HCT116 (cell line): ENCODE results near the gene INPP5E. TPM values are rescaled to one million over a fixed set of nuclear protein-coding genes. Genes with fewer than 3 reads are reported as not detected.

Source experiments
- ATAC-seq: fragments of 200-7000 bp; cut with Tn5 transposase; 2 replicates; pipeline ENCODE4 v1.9.1; 2020; ENCODE audit warnings: mild to moderate bottlenecking, moderate library complexity
- BruUV-seq: library from RNA; stranded (reverse); fragments of 400-500 nt; replicated peaks from 2 replicates; lab custom pipeline; 2021; lab: Mats Ljungman, UMichigan
- CTCF ChIA-PET: fragments of 300-600 bp; sonication (Branson Sonifier 250); formaldehyde crosslinking; loops from one replicate; lab custom pipeline; 2021; ENCODE audit warnings: antibody characterized with exemption; lab: Charles Lee
- POLR2A ChIA-PET: fragments of 300-600, 350-600 bp; sonication (Branson Sonifier 250); formaldehyde crosslinking; loops from one replicate; lab custom pipeline; 2021; ENCODE audit warnings: antibody characterized with exemption; lab: Charles Lee
- RAD21 ChIA-PET, 2 experiments: fragments of 300-600 bp; sonication (Branson Sonifier 250); formaldehyde crosslinking; loops; one replicate each; lab custom pipeline; 2023; ENCODE audit warnings: low total read pairs in 2 of 2; ENCODE audit not compliant: uncharacterized antibody in 2 of 2, unreplicated experiment in 2 of 2, low non-redundant PET in 1 of 2; lab: Charles Lee
- DNase-seq: peaks from one replicate; pipeline ENCODE4 v3.0.0-alpha.2; 2010; ENCODE audit warnings: low read depth, low spot score
- H2AFZ ChIP-seq: fragments of 200-600 bp; shearing (Covaris generic), sonication (generic); 2 replicates; pipeline ENCODE4 v1.6.1; 2017; ENCODE audit warnings: low read depth, mixed run types, mixed read lengths, antibody characterized with exemption, low read length; ENCODE audit not compliant: poor library complexity, severe bottlenecking
- H3K27ac ChIP-seq: 2 replicates; pipeline ENCODE4 v1.5.1; 2012; ENCODE audit warnings: low read depth, low read length
- H3K27me3 ChIP-seq: fragments of 200-600 bp; sonication (generic); 2 replicates; pipeline ENCODE4 v1.6.1; 2016; ENCODE audit warnings: mixed run types, low read length, mixed read lengths; ENCODE audit not compliant: insufficient read depth
- H3K36me3 ChIP-seq, 2 experiments: fragments of 200-500 bp in 1 of 2; fragments of 200-600 bp in 1 of 2; sonication (Bioruptor generic) in 1 of 2; sonication (generic) in 1 of 2; 2 replicates each; pipeline versions ENCODE4 v1.5.1 to v1.6.1; 2014 to 2016; ENCODE audit warnings: low read length in 2 of 2, inconsistent platforms in 1 of 2, mixed read lengths in 1 of 2, mixed run types in 1 of 2; ENCODE audit not compliant: insufficient read depth in 2 of 2, control insufficient read depth in 1 of 2
- H3K4me1 ChIP-seq, 2 experiments: fragments of 200-600 bp in 1 of 2; sonication (generic) in 1 of 2; 2 replicates each; pipeline versions ENCODE4 v1.5.1 to v1.6.1; 2012 to 2017; ENCODE audit warnings: low read length in 2 of 2, inconsistent platforms in 1 of 2, mild to moderate bottlenecking in 1 of 2, mixed read lengths in 1 of 2, mixed run types in 1 of 2, moderate library complexity in 1 of 2; ENCODE audit not compliant: insufficient read depth in 2 of 2, control insufficient read depth in 1 of 2
- H3K4me2 ChIP-seq: fragments of 200-600 bp; sonication (generic); 2 replicates; pipeline ENCODE4 v1.6.1; 2017; ENCODE audit warnings: mixed run types, low read length, mixed read lengths
- H3K4me3 ChIP-seq, 2 experiments: fragments of 200-600 bp in 1 of 2; sonication (generic) in 1 of 2; replicated peaks in 1 of 2; 2 replicates each; pipeline ENCODE4 v1.5.1; 2011 to 2016; ENCODE audit warnings: low read length in 2 of 2, control low read depth in 1 of 2, low read depth in 1 of 2, mild to moderate bottlenecking in 1 of 2, mixed read lengths in 1 of 2, mixed run types in 1 of 2
- H3K79me2 ChIP-seq: fragments of 200-600 bp; sonication (generic); 2 replicates; pipeline ENCODE4 v1.6.1; 2017; ENCODE audit warnings: mild to moderate bottlenecking, mixed run types, low read length, moderate library complexity, mixed read lengths; ENCODE audit not compliant: insufficient read depth
- H3K9ac ChIP-seq: fragments of 200-600 bp; sonication (generic); 2 replicates; pipeline ENCODE4 v1.6.1; 2016; ENCODE audit warnings: low read length, mixed read lengths
- H3K9me2 ChIP-seq: fragments of 200-600 bp; sonication (generic), shearing (Covaris generic); 2 replicates; pipeline ENCODE4 v1.6.1; 2017; ENCODE audit warnings: mixed run types, mild to moderate bottlenecking, moderate library complexity; ENCODE audit not compliant: insufficient read depth
- H3K9me3 ChIP-seq, 2 experiments: fragments of 200-500 bp in 1 of 2; fragments of 200-600 bp in 1 of 2; sonication (Bioruptor generic) in 1 of 2; sonication (generic) in 1 of 2; 2 replicates each; pipeline ENCODE4 v1.6.1; 2014 to 2017; ENCODE audit warnings: low read length in 2 of 2, mixed read lengths in 2 of 2, inconsistent platforms in 1 of 2, low read depth in 1 of 2, mild to moderate bottlenecking in 1 of 2, mixed run types in 1 of 2, moderate library complexity in 1 of 2; ENCODE audit not compliant: control insufficient read depth in 1 of 2, insufficient read depth in 1 of 2
- H4K20me1 ChIP-seq: fragments of 200-600 bp; sonication (generic), shearing (Covaris generic); 2 replicates; pipeline ENCODE4 v1.6.1; 2017; ENCODE audit warnings: mixed run types, mild to moderate bottlenecking, moderate library complexity; ENCODE audit not compliant: insufficient read depth
- ATF3 ChIP-seq: IDR thresholded peaks from 2 replicates; pipeline ENCODE4 v1.6.1; 2012
- CBX3 ChIP-seq: IDR thresholded peaks from 2 replicates; pipeline ENCODE4 v1.6.1; 2012; ENCODE audit warnings: low read depth
- CEBPB ChIP-seq: IDR thresholded peaks from 2 replicates; pipeline ENCODE4 v1.6.1; 2012; ENCODE audit warnings: low read depth
- CTCF ChIP-seq, 3 experiments: fragments of 200-600 bp in 1 of 3; sonication (generic) in 1 of 3; IDR thresholded peaks in 2 of 3; conservative IDR thresholded peaks in 1 of 3; 2 replicates each; pipeline ENCODE4 v1.5.1; 2012 to 2017; ENCODE audit warnings: low read depth in 2 of 3, low read length in 2 of 3, antibody characterized with exemption in 1 of 3, borderline replicate concordance in 1 of 3, control low read depth in 1 of 3, mild to moderate bottlenecking in 1 of 3, mixed read lengths in 1 of 3, mixed run types in 1 of 3, moderate library complexity in 1 of 3; ENCODE audit not compliant: insufficient read depth in 1 of 3
- EGR1 ChIP-seq: IDR thresholded peaks from 2 replicates; pipeline ENCODE4 v1.6.1; 2012; ENCODE audit warnings: low read depth
- ELF1 ChIP-seq: IDR thresholded peaks from 2 replicates; pipeline ENCODE4 v1.6.1; 2012; ENCODE audit warnings: low read depth, borderline replicate concordance
- EZH2 ChIP-seq: fragments of 200-600 bp; sonication (generic); IDR thresholded peaks from 2 replicates; pipeline ENCODE4 v1.6.1; 2017; ENCODE audit warnings: antibody characterized with exemption, mixed run types
- EZH2phosphoT487 ChIP-seq: fragments of 200-600 bp; IDR thresholded peaks from 2 replicates; pipeline ENCODE4 v1.6.1; 2018; ENCODE audit warnings: antibody characterized with exemption, borderline replicate concordance
- FOSL1 ChIP-seq: IDR thresholded peaks from 2 replicates; pipeline ENCODE4 v1.6.1; 2012; ENCODE audit warnings: low read depth
- JUND ChIP-seq: IDR thresholded peaks from 2 replicates; pipeline ENCODE4 v1.6.1; 2012
- POLR2A ChIP-seq: IDR thresholded peaks from 2 replicates; pipeline ENCODE4 v1.7.0; 2011; ENCODE audit warnings: borderline replicate concordance; ENCODE audit not compliant: insufficient read depth, insufficient read length; ENCODE audit errors: extremely low read depth
- RAD21 ChIP-seq: IDR thresholded peaks from 2 replicates; pipeline ENCODE4 v1.6.1; 2012; ENCODE audit warnings: low read depth, mild to moderate bottlenecking
- SIN3A ChIP-seq: IDR thresholded peaks from 2 replicates; pipeline ENCODE4 v1.6.1; 2012; ENCODE audit warnings: low read depth
- SP1 ChIP-seq: IDR thresholded peaks from 2 replicates; pipeline ENCODE4 v1.6.1; 2012; ENCODE audit warnings: low read depth
- TCF7L2 ChIP-seq: IDR thresholded peaks from 2 replicates; pipeline ENCODE4 v1.7.0; 2011; ENCODE audit warnings: borderline replicate concordance, inconsistent platforms; ENCODE audit not compliant: insufficient read depth, insufficient read length; ENCODE audit errors: extremely low read depth
- YY1 ChIP-seq: IDR thresholded peaks from 2 replicates; pipeline ENCODE4 v1.6.1; 2011; ENCODE audit warnings: low read length, low read depth, moderate library complexity, mild to moderate bottlenecking; ENCODE audit not compliant: insufficient replicate concordance; ENCODE audit errors: extremely low read depth
- ZFX ChIP-seq: fragments of 450-650 bp; IDR thresholded peaks from 2 replicates; pipeline ENCODE4 v1.6.1; 2017
- ZNF274 ChIP-seq: fragments of 200-500 bp; sonication (Bioruptor generic); IDR thresholded peaks from 2 replicates; pipeline ENCODE4 v1.6.1; 2014; ENCODE audit warnings: mild to moderate bottlenecking, low read depth, low read length, inconsistent platforms
- intact Hi-C: fragments of 100-400 bp; cut with micrococcal nuclease; formaldehyde crosslinking; loops from 2 replicates; pipeline ENCODE4 v1.10.0; 2022
- total RNA-seq: library from RNA; stranded (reverse); gene quantifications from one replicate; pipeline ENCODE4 v1.2.1, GENCODE V29; 2021; ENCODE audit not compliant: unreplicated experiment
- TF ChIP-seq, protein P1 (sequence below): IDR thresholded peaks from 2 replicates; pipeline ENCODE4 v1.6.1; 2011; ENCODE audit warnings: mild to moderate bottlenecking, low read length, moderate library complexity; ENCODE audit not compliant: insufficient replicate concordance; ENCODE audit errors: extremely low read depth
- TF ChIP-seq, protein P2 (sequence below): IDR thresholded peaks from 2 replicates; pipeline ENCODE4 v1.6.1; 2012

The INPP5E gene
- total RNA-seq, 1 experiment from 2014 or later = 23.8 TPM

DNA sequence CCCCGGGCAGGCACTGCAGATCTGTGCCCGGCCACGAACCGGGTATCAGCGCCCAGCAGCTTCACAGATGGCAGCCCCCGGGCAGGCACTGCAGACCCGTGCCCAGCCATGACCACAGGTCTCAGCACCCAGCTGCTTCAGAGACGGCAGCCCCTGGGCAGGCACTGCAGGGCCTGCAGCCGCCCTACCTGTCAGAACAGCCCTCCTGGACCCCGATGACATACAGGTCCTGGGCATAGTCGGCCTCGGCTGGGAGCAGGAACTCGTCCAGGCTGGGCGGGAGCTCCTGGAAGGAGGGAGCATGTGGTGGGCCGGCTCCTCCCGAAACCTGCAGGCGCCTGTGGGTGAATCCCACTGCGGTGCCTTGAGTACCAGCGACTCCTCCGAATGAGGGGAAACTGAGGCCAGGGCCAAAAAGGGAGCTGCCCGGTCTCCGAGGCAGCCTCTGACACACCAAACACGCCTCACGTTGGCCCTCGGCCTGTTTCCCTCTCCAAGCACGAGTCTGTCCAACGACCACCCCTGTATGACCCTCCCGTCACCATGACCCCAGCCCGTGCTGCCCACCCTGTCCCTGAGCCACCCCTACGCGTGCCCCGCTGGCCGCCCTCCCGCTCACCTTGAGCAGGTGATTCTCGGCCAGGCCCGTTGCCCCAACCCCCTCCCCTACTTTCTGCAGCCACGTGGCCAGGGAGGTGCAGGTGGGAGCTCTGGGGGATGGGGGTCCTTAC lies 5.6 kb downstream of the INPP5E start:
- Histone ChIP-seq H3K4me1 (peaks cover 8 to 17% of the 10 kb centered on the region in 2 experiments), H3K4me3 (no peak overlapping the region), H3K9me3 (no peaks in the 10 kb centered on the region), H3K9me2 (no peaks in the 10 kb centered on the region), H3K4me2 (no peak overlapping the region), H3K27me3 (no peaks in the 10 kb centered on the region), H4K20me1 (no peaks in the 10 kb centered on the region), H3K36me3 (peaks cover 3 to 8% of the 10 kb centered on the region in 2 experiments; a peak in 2 of 4 replicates)
- no TSS peak for BruUV-seq
- ATAC-seq = no peak
- ChIA-PET POLR2A (no interaction called here), CTCF (no interaction called here), RAD21 (no interaction called here)
- no peak for TF ChIP-seq TCF7L2
- TF ChIP-seq FOSL1 = no peak
- TF ChIP-seq YY1 = no peak
- TF ChIP-seq CEBPB = no peak
- TF ChIP-seq ZNF274 = no peak
- no peak for TF ChIP-seq ZFX
- TF ChIP-seq EZH2phosphoT487 = no peak
- TF ChIP-seq SIN3A = no peak
- no peak for TF ChIP-seq POLR2A
- TF ChIP-seq ELF1 = no peak
- TF ChIP-seq JUND = no peak
- no peak for TF ChIP-seq CBX3
- no peak for TF ChIP-seq RAD21
- no peak for TF ChIP-seq SP1
- TF ChIP-seq, protein P1, sequence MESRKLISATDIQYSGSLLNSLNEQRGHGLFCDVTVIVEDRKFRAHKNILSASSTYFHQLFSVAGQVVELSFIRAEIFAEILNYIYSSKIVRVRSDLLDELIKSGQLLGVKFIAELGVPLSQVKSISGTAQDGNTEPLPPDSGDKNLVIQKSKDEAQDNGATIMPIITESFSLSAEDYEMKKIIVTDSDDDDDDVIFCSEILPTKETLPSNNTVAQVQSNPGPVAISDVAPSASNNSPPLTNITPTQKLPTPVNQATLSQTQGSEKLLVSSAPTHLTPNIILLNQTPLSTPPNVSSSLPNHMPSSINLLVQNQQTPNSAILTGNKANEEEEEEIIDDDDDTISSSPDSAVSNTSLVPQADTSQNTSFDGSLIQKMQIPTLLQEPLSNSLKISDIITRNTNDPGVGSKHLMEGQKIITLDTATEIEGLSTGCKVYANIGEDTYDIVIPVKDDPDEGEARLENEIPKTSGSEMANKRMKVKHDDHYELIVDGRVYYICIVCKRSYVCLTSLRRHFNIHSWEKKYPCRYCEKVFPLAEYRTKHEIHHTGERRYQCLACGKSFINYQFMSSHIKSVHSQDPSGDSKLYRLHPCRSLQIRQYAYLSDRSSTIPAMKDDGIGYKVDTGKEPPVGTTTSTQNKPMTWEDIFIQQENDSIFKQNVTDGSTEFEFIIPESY = no peak
- TF ChIP-seq, protein P2, sequence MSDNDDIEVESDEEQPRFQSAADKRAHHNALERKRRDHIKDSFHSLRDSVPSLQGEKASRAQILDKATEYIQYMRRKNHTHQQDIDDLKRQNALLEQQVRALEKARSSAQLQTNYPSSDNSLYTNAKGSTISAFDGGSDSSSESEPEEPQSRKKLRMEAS = no peak
- TF ChIP-seq EGR1 = no peak
- TF ChIP-seq CTCF (IDR thresholded peaks at IDR 0.05 in 2 of 3, conservative IDR thresholded peaks at IDR 0.05 in 1 of 3; ENCODE audit: borderline replicate concordance in 1 of 3, insufficient read depth in 1 of 3, low read depth in 2 of 3, low read length in 2 of 3) = no peak
- TF ChIP-seq ATF3 = no peak
- no peak for TF ChIP-seq EZH2
- TF ChIP-seq, all 23 proteins: peak for 0
- Histone ChIP-seq H3K9ac (no peak overlapping the region), H3K79me2 (peaks cover 56% of the 10 kb centered on the region), H3K27ac (no peak overlapping the region), H2AFZ (no peak overlapping the region)
- DNase-seq = no peak
- intact Hi-C loops = no loop called here
